ENCODE results near the gene B9D1.

Gene B9D1

GRCh38 chr17:19363460-19364035 lies 1.0 kb upstream of the B9D1 start:
- intact Hi-C loops (cut with DNase I; ENCODE audit: low total_unique reads), result loop anchor here (2.0 to 10.0 kb wide), 3 partner anchors 51 to 399 kb away; partner anchors contain the start of gene RNF112
- Histone ChIP-seq H3K36me3 (peaks cover 0 to 9% (median 0%) of the 10 kb centered on the region in 3 donors), H3K9me3 (no peaks in the 10 kb centered on the region), H3K27me3 (no peaks in the 10 kb centered on the region), H3K4me1 (peaks cover 0 to 28% (median 18%) of the 10 kb centered on the region in 4 donors), H3K27ac (peak overlapping the region; percentile 85 to 95), H3K4me3 (no peak overlapping the region)
- DNase-seq, result peak; percentile 18 to 64
- no peak for TF ChIP-seq CTCF (IDR thresholded peaks at IDR 0.05)

- Histone ChIP-seq H3K4me1 (peaks cover 0 to 24% (median 17%) of the 10 kb centered on the region in 4 donors), H3K36me3 (peaks cover 0 to 13% (median 0%) of the 10 kb centered on the region in 3 donors), H3K27me3 (no peaks in the 10 kb centered on the region), H3K4me3 (peak overlapping the region; percentile 64 to 92), H3K27ac (peak overlapping the region; percentile 85 to 95), H3K9me3 (no peaks in the 10 kb centered on the region)
- intact Hi-C loops (cut with DNase I; ENCODE audit: low total_unique reads), result loop anchor here (5.0 to 10.0 kb wide), 2 partner anchors 52 to 399 kb away; partner anchors contain the start of gene RNF112
- no peak for TF ChIP-seq CTCF (IDR thresholded peaks at IDR 0.05)
- DNase-seq, result no peak
Measured at GRCh38 chr17:19363114-19363438, 553 bp upstream of the B9D1 start.

- H3K27ac ChIP-seq, result peak overlapping the region; percentile 85 to 95
- no peak for TF ChIP-seq CTCF (IDR thresholded peaks at IDR 0.05)
- H3K36me3 ChIP-seq, result peaks cover 0 to 25% (median 0%) of the 10 kb centered on the region in 3 donors
- no peak for DNase-seq
- H3K9me3 ChIP-seq, result no peaks in the 10 kb centered on the region
- no peaks in the 10 kb centered on the region for H3K27me3 ChIP-seq
- peak overlapping the region; percentile 64 to 92 for H3K4me3 ChIP-seq
- peaks cover 0 to 23% (median 11%) of the 10 kb centered on the region in 4 donors for H3K4me1 ChIP-seq
- intact Hi-C loops (cut with DNase I; ENCODE audit: low total_unique reads), result loop anchor here (5.0 to 10.0 kb wide), 2 partner anchors 53 to 400 kb away; partner anchors contain the start of gene RNF112
Measured at GRCh38 chr17:19361944-19362276, 613 bp downstream of the B9D1 start.

GRCh38 chr17:19361326-19361725 lies 1.2 kb downstream of the B9D1 start:
- intact Hi-C loops (cut with DNase I; ENCODE audit: low total_unique reads), result loop anchor here (5.0 to 10.0 kb wide), 2 partner anchors 53 to 401 kb away; partner anchors contain the start of gene RNF112
- peaks cover 0 to 31% (median 0%) of the 10 kb centered on the region in 3 donors for H3K36me3 ChIP-seq
- TF ChIP-seq CTCF (IDR thresholded peaks at IDR 0.05), result no peak
- no peaks in the 10 kb centered on the region for H3K9me3 ChIP-seq
- no peak overlapping the region for H3K4me3 ChIP-seq
- DNase-seq, result peak; percentile 26 to 64
- no peaks in the 10 kb centered on the region for H3K27me3 ChIP-seq
- H3K27ac ChIP-seq, result peak overlapping the region; percentile 85 to 95
- H3K4me1 ChIP-seq, result peaks cover 0 to 23% (median 11%) of the 10 kb centered on the region in 4 donors

GRCh38 chr17:19360772-19361171 lies 1.8 kb downstream of the B9D1 start:
- DNase-seq, result peak in 1 of 2 donors; percentile 10
- Histone ChIP-seq H3K27me3 (no peaks in the 10 kb centered on the region), H3K27ac (no peak overlapping the region), H3K9me3 (no peaks in the 10 kb centered on the region), H3K36me3 (peaks cover 0 to 32% (median 0%) of the 10 kb centered on the region in 3 donors), H3K4me3 (no peak overlapping the region), H3K4me1 (peaks cover 0 to 23% (median 11%) of the 10 kb centered on the region in 4 donors)
- intact Hi-C loops (cut with DNase I; ENCODE audit: low total_unique reads), result loop anchor here (5.0 to 10.0 kb wide), 2 partner anchors 54 to 402 kb away; partner anchors contain the start of gene RNF112
- TF ChIP-seq CTCF (IDR thresholded peaks at IDR 0.05), result no peak

All from tibial artery (tissue), 4 donors.